Trophoblast cell (in vitro differentiated cells and primary cell): ENCODE data around the gene IL23A.

Experiments used
- DNase-seq, 2 donors: peaks; one replicate each; pipeline ENCODE4 v3.0.0-alpha.2; 2016
- H2AFZ ChIP-seq: 2 replicates; pipeline ENCODE4 v1.6.1; 2013; ENCODE audit warnings: low read length, moderate library complexity, mild to moderate bottlenecking; ENCODE audit not compliant: insufficient read depth, poor library complexity
- H2AK5ac ChIP-seq: 2 replicates; pipeline ENCODE4 v1.6.1; 2013; ENCODE audit warnings: mild to moderate bottlenecking, low read length
- H2BK120ac ChIP-seq: 2 replicates; pipeline ENCODE4 v1.6.1; 2013; ENCODE audit warnings: low read length, mild to moderate bottlenecking, moderate library complexity; ENCODE audit not compliant: insufficient read depth, poor library complexity
- H2BK12ac ChIP-seq: 2 replicates; pipeline ENCODE4 v1.6.1; 2013; ENCODE audit warnings: mild to moderate bottlenecking, low read length, moderate library complexity
- H2BK5ac ChIP-seq: 2 replicates; pipeline ENCODE4 v1.6.1; 2013; ENCODE audit warnings: low read length, low read depth, moderate library complexity, mild to moderate bottlenecking; ENCODE audit not compliant: poor library complexity
- H3K14ac ChIP-seq: 2 replicates; pipeline ENCODE4 v1.6.1; 2013; ENCODE audit warnings: mild to moderate bottlenecking, low read length
- H3K18ac ChIP-seq: 2 replicates; pipeline ENCODE4 v1.6.1; 2013; ENCODE audit warnings: mild to moderate bottlenecking, low read length
- H3K23ac ChIP-seq: 2 replicates; pipeline ENCODE4 v1.6.1; 2013; ENCODE audit warnings: low read length
- H3K27ac ChIP-seq: 2 replicates; pipeline ENCODE4 v1.5.1; 2013; ENCODE audit warnings: low read depth, mild to moderate bottlenecking, inconsistent platforms, low read length, moderate library complexity
- H3K27me3 ChIP-seq: 2 replicates; pipeline ENCODE4 v1.6.1; 2013; ENCODE audit warnings: inconsistent platforms, mild to moderate bottlenecking, low read length, moderate library complexity; ENCODE audit not compliant: insufficient read depth
- H3K36me3 ChIP-seq, 2 experiments: 1 replicate in 1 of 2; 2 replicates in 1 of 2; pipeline ENCODE4 v1.6.1; 2013; ENCODE audit warnings: low read length in 2 of 2, mild to moderate bottlenecking in 2 of 2, moderate library complexity in 1 of 2; ENCODE audit not compliant: insufficient read depth in 2 of 2, control insufficient read depth in 1 of 2
- H3K4ac ChIP-seq: 2 replicates; pipeline ENCODE4 v1.6.1; 2013; ENCODE audit warnings: low read depth, mild to moderate bottlenecking, low read length, moderate library complexity
- H3K4me1 ChIP-seq, 2 experiments: 1 replicate in 1 of 2; 2 replicates in 1 of 2; pipeline ENCODE4 v1.6.1; 2013; ENCODE audit warnings: low read length in 2 of 2, mild to moderate bottlenecking in 2 of 2, moderate library complexity in 1 of 2; ENCODE audit not compliant: insufficient read depth in 2 of 2, control insufficient read depth in 1 of 2
- H3K4me2 ChIP-seq: 2 replicates; pipeline ENCODE4 v1.6.1; 2013; ENCODE audit warnings: inconsistent platforms, mild to moderate bottlenecking, low read length, moderate library complexity
- H3K4me3 ChIP-seq: 2 replicates; pipeline ENCODE4 v1.5.1; 2013; ENCODE audit warnings: mild to moderate bottlenecking, low read depth, low read length, inconsistent platforms
- H3K79me1 ChIP-seq: one replicate; pipeline ENCODE4 v1.6.1; 2013; ENCODE audit warnings: low read length
- H3K79me2 ChIP-seq: 2 replicates; pipeline ENCODE4 v1.6.1; 2013; ENCODE audit warnings: low read length, mild to moderate bottlenecking; ENCODE audit not compliant: control insufficient read depth, insufficient read depth, poor library complexity
- H3K9ac ChIP-seq: 2 replicates; pipeline ENCODE4 v1.6.1; 2013; ENCODE audit warnings: mild to moderate bottlenecking, low read length
- H3K9me3 ChIP-seq: 2 replicates; pipeline ENCODE4 v1.6.1; 2013; ENCODE audit warnings: low read depth, mild to moderate bottlenecking, control low read depth, inconsistent platforms, low read length; ENCODE audit not compliant: insufficient read depth
- H4K12ac ChIP-seq: 2 replicates; pipeline ENCODE4 v1.6.1; 2013; ENCODE audit warnings: low read depth, mild to moderate bottlenecking, low read length, moderate library complexity
- H4K8ac ChIP-seq: 2 replicates; pipeline ENCODE4 v1.6.1; 2013; ENCODE audit warnings: low read depth, mild to moderate bottlenecking, low read length, moderate library complexity
- H4K91ac ChIP-seq: one replicate; pipeline ENCODE4 v1.6.1; 2013; ENCODE audit warnings: low read depth, mild to moderate bottlenecking, low read length, moderate library complexity
- WGBS: extraction: QIAGEN DNeasy Blood & Tissue Kit; methylation state at CpG from one replicate; pipeline ENCODE4 v1.1.7; 2013; ENCODE audit warnings: missing lambda C conversion rate; ENCODE audit not compliant: insufficient read length, insufficient coverage; ENCODE audit errors: extremely low coverage; 5-methylcytosine and 5-hydroxymethylcytosine counted together

IL23A gene

DNA sequence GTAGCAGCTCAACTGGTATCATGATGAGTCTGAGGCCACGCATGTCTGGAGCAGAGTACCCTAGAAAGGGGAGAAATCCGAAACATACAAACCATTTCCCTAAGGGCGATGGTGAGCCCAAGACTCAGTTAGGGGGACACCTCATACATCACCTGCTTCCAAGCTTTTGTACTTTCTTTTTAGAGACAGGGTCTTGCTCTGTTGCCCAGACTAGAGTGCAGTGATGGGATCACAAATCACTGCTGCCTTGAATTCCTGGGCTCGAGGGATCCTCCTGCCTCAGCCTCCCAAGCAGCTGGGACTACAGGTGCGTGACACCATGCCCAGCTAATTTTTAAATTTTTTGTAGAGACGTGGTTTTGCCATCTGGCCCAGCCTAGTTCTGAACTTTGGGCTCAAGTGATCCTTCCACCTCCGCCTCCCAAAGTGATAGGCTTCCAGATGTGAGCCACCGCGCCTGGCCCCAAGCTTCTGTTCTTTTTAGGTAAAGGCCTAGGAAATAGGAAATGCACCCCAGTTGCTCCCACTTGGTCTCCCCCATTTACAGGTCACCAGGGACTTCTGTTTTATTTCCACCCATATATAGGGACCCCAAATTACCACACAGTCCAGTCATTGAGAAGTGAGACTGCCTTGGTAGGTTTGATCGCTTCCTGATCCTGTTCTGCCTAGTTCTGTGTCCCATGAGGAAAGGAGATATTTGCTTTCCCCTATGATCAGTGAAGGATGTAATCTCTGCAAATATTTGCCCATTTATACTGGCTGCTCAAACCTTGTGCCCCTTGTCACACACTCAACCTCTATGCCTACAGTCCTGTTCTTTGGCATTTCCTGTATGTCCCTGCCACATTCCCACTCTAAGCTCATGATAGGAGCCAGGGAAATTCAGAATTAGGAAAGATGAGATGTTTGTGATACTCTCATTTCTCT, 23.7 kb downstream of the IL23A start, which contains the start of gene APOF:
TSS of gene APOF (minus strand) at position 728 of the 930 bp plus-strand sequence. CDS start at position 616, 112 bp downstream.
- H3K27ac ChIP-seq, result no peak within 1 kb of the TSS
- H3K27me3 ChIP-seq, result no peaks in the 10 kb centered on the region
- H3K79me1 ChIP-seq, result peaks cover 5% of the 10 kb centered on the region
- DNase-seq, result no peak
- H3K4me2 ChIP-seq, result no peak within 1 kb of the TSS
- no peak within 1 kb of the TSS for H2AFZ ChIP-seq
- no peaks in the 10 kb centered on the region for H3K4me1 ChIP-seq
- H3K14ac ChIP-seq, result no peak within 1 kb of the TSS
- no peak within 1 kb of the TSS for H3K4ac ChIP-seq
- H4K91ac ChIP-seq, result no peak within 1 kb of the TSS
- WGBS, result no CpG with 5 or more reads among the region's 10 CpGs
- no peak within 1 kb of the TSS for H2BK120ac ChIP-seq
- no peaks in the 10 kb centered on the region for H3K36me3 ChIP-seq
- peaks cover 5% of the 10 kb centered on the region for H3K79me2 ChIP-seq
- no peak within 1 kb of the TSS for H3K9ac ChIP-seq
- no peak within 1 kb of the TSS for H2BK12ac ChIP-seq
- H3K18ac ChIP-seq, result no peak within 1 kb of the TSS
- no peak within 1 kb of the TSS for H4K8ac ChIP-seq
- no peak within 1 kb of the TSS for H4K12ac ChIP-seq
- no peak within 1 kb of the TSS for H2AK5ac ChIP-seq
- no peak within 1 kb of the TSS for H2BK5ac ChIP-seq
- no peak within 1 kb of the TSS for H3K4me3 ChIP-seq
- no peak within 1 kb of the TSS for H3K23ac ChIP-seq
- H3K9me3 ChIP-seq, result no peaks in the 10 kb centered on the region

- Histone ChIP-seq H2BK120ac (no peak overlapping the region), H2AFZ (no peak overlapping the region), H4K8ac (no peak overlapping the region), H3K9ac (no peak overlapping the region), H3K4me2 (no peak overlapping the region), H4K12ac (no peak overlapping the region), H3K4me1 (no peaks in the 10 kb centered on the region), H2BK5ac (no peak overlapping the region), H3K18ac (no peak overlapping the region), H3K9me3 (no peaks in the 10 kb centered on the region), H3K27me3 (no peaks in the 10 kb centered on the region), H2AK5ac (no peak overlapping the region), H3K79me2 (no peaks in the 10 kb centered on the region), H3K23ac (no peak overlapping the region), H4K91ac (no peak overlapping the region), H3K27ac (no peak overlapping the region), H3K79me1 (no peaks in the 10 kb centered on the region), H3K4ac (no peak overlapping the region), H2BK12ac (no peak overlapping the region), H3K36me3 (no peaks in the 10 kb centered on the region), H3K14ac (no peak overlapping the region), H3K4me3 (no peak overlapping the region)
- no CpG with 5 or more reads among the region's 3 CpGs for WGBS
- DNase-seq, result no peak
Observed at GRCh38 chr12:56366948-56367347, 28.3 kb downstream of the IL23A start.

GRCh38 chr12:56373515-56373914, 34.8 kb downstream of the IL23A start:
- Histone ChIP-seq H3K4me2 (no peak overlapping the region), H2BK120ac (no peak overlapping the region), H3K4ac (no peak overlapping the region), H3K36me3 (no peaks in the 10 kb centered on the region), H4K8ac (no peak overlapping the region), H2AFZ (no peak overlapping the region), H2AK5ac (no peak overlapping the region), H2BK5ac (no peak overlapping the region), H3K9me3 (no peaks in the 10 kb centered on the region), H4K12ac (no peak overlapping the region), H4K91ac (no peak overlapping the region), H3K79me2 (no peaks in the 10 kb centered on the region), H3K27ac (no peak overlapping the region), H2BK12ac (no peak overlapping the region), H3K4me1 (no peaks in the 10 kb centered on the region), H3K14ac (no peak overlapping the region), H3K23ac (no peak overlapping the region), H3K79me1 (no peaks in the 10 kb centered on the region), H3K27me3 (no peaks in the 10 kb centered on the region), H3K18ac (no peak overlapping the region), H3K9ac (no peak overlapping the region), H3K4me3 (no peak overlapping the region)
- WGBS, result no CpG with 5 or more reads among the region's 1 CpG
- DNase-seq, result no peak

GRCh38 chr12:56374726-56375597, 36.3 kb downstream of the IL23A start:
- WGBS, result no CpG with 5 or more reads among the region's 7 CpGs
- H3K18ac ChIP-seq, result no peak overlapping the region

More at GRCh38 chr12:56374726-56375597, 36.3 kb downstream of the IL23A start:
- H3K9me3 ChIP-seq, result no peaks in the 10 kb centered on the region
- H3K27ac ChIP-seq, result no peak overlapping the region
- H3K36me3 ChIP-seq, result no peaks in the 10 kb centered on the region
- no peak overlapping the region for H4K12ac ChIP-seq
- H3K27me3 ChIP-seq, result no peaks in the 10 kb centered on the region
- H3K23ac ChIP-seq, result no peak overlapping the region
- no peak overlapping the region for H3K14ac ChIP-seq
- no peak for DNase-seq
- no peak overlapping the region for H3K4me2 ChIP-seq
- H2AFZ ChIP-seq, result no peak overlapping the region
- no peak overlapping the region for H3K9ac ChIP-seq
- H4K8ac ChIP-seq, result no peak overlapping the region
- no peak overlapping the region for H3K4me3 ChIP-seq
- no peak overlapping the region for H2AK5ac ChIP-seq
- H3K4me1 ChIP-seq, result no peaks in the 10 kb centered on the region
- no peaks in the 10 kb centered on the region for H3K79me2 ChIP-seq
- no peak overlapping the region for H3K4ac ChIP-seq
- no peak overlapping the region for H4K91ac ChIP-seq
- H2BK120ac ChIP-seq, result no peak overlapping the region
- no peaks in the 10 kb centered on the region for H3K79me1 ChIP-seq
- H2BK5ac ChIP-seq, result no peak overlapping the region
- H2BK12ac ChIP-seq, result no peak overlapping the region
